Measurements from ENCODE around the gene FAIM2.

FAIM2 gene

DNA sequence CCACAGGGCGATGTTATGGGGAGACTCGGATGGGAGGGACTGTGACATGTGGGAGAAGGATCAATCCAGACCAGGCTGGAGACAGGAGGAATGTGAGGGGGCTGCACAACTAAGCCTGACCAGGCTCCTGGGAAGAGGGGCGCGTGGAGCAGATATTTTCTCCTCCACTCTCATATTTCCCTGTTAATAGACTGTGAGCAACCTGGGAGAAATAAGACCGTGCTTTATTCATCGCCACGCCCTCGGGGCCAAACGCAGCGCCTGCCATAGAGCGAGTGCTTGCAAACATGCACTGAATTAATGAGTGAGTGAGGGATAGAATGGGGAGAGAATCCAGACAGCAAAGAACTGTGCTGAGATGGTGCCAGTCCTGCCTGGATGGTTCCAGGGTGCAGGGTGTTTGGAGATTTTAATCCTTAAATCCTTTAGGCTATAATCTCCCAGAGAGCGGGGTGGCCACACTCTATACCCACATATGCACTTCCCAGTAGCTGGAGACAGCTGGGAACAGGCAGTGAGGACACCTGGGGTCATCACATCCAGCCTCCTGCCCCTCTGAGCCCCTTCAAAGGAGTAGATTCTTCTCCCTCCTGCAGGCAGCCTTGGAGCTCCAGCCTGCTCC lies 13.6 kb upstream of the FAIM2 start:
- DNase-seq: no peak

GRCh38 chr12:49916129-49916919 lies 12.6 kb upstream of the FAIM2 start:
- DNase-seq: no peak

DNA sequence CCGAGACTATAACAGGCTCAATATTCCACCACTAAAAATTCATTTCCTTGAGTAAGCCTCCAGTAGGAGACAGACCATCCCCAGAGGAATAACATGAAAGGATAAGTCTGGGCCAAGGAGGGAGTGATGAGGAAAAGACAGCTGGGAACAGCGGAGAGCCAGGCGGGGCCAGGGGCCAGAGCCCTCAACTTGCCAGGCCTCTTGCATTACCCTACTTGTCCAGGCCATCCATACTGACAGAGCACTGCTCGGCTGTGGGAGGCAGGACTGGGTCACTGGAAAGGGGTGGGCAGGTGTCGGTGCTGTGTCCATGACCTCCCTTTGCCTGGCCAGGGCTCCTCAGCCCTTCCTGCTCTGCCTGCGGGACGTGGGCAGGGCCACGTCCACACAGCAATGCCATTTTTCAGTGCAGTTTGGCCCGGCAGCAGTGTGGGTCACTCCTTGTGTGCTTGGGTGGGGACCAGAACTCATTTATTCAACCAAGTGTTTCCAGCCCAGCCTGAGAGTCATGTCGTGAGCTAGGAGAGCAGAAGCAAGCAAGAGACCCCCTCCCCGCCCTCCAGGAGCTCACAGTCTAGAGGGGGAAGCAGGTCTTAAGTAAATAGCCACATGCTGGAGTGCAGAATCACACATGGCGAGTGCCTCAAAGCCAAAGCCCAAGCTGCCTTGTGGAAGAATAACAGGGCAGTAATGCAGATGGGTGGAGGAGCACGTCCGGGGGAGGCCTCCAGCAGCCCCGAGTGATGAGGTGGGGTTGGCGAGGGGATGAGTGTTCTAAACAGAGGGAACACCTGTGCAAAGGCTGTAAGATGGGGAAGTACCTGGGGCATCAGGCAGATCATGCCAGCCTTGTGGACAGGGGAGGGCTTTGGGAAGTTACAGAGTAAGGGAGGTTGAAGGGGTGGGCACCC lies 8.9 kb upstream of the FAIM2 start:
- DNase-seq: no peak

- DNase-seq: no peak
These were observed 7.5 kb upstream of the FAIM2 start for GRCh38 chr12:49911213-49911605.

- no peak for DNase-seq
These were observed 6.9 kb upstream of the FAIM2 start for GRCh38 chr12:49910331-49911212.

DNA sequence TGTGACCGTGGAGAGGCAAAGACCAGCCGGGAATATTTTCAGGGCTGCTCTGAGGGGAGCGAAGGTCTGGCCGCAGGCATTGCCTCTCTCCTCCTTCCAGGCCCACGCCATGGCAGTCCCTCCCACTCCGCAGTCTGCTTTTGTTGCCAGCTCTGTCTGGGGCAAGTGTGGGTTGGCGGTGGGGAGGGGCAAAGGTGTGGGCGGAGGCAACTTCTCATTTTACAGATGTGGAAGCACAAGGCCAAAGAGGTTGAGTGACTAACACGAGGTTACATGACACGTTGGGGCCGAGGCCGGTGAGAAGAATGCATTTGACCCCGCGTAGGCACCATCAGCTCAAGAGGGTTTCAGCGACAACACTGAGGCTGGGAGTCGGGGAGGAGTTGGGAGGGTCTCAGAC lies 6.1 kb upstream of the FAIM2 start:
- no peak for DNase-seq

DNA sequence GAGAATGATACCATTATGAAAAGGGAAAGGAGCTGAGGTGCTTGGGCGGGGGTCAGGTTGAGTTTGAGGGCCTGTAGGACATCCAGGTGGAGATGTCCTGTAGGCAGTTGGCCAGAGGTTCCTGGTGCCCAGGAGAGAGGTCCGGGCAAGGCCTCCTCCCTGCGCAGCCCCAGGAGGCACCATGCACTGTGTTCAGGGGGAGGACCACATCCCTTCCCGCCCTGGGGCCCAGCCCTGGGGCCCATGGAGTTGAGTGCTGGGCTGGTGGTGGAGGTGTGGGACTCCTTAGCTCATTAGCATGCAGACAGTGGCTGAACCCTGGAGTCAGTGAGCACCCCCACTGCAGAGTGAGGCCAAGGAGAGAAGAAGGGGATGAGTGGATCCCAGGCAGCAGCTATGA lies 5.7 kb upstream of the FAIM2 start:
- no peak for DNase-seq

DNA sequence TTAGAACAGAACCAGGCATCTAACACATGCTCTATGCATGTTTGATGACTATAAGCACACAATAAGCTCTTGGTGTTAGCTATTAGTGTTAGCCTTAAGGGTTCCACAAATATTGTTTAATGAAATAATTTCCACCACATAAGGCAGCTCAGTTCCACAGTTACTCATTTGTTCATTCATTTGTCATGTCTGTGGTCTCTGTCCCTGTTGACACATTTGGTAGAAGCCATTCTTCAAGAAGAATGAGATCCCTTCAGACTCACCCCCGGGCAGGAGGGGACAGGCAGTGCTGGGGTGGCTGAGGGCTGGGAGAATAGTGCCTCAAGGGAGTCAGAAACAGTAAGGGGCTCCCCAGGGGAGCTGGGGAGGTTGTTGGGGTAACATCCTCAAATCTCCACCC lies 3.7 kb upstream of the FAIM2 start:
- DNase-seq: no peak

- DNase-seq: no peak
These were observed 2.1 kb upstream of the FAIM2 start for GRCh38 chr12:49905718-49906314.

DNA sequence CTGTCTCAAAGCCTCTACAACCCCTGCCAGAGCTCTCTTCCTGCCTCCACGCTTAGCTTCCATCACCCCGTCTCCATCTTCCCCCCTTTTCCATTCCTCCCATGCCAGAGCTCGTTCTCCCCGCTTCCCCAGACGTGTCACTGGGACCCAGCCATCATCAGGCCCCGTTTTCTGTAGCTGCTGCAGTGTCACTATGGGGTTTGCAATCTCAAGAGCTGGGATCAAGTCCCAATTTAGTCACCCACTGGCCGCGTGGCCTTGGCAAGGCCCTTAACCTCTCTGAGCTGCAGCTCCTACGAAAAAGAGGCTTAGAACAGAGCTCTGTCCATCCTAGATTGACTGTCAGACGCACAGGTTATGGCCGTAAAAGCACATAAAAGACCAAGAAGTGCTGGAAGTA lies 901 bp upstream of the FAIM2 start:
- DNase-seq: no peak

- no peak for DNase-seq
These were observed 375 bp downstream of the FAIM2 start for GRCh38 chr12:49903351-49903699.

DNA sequence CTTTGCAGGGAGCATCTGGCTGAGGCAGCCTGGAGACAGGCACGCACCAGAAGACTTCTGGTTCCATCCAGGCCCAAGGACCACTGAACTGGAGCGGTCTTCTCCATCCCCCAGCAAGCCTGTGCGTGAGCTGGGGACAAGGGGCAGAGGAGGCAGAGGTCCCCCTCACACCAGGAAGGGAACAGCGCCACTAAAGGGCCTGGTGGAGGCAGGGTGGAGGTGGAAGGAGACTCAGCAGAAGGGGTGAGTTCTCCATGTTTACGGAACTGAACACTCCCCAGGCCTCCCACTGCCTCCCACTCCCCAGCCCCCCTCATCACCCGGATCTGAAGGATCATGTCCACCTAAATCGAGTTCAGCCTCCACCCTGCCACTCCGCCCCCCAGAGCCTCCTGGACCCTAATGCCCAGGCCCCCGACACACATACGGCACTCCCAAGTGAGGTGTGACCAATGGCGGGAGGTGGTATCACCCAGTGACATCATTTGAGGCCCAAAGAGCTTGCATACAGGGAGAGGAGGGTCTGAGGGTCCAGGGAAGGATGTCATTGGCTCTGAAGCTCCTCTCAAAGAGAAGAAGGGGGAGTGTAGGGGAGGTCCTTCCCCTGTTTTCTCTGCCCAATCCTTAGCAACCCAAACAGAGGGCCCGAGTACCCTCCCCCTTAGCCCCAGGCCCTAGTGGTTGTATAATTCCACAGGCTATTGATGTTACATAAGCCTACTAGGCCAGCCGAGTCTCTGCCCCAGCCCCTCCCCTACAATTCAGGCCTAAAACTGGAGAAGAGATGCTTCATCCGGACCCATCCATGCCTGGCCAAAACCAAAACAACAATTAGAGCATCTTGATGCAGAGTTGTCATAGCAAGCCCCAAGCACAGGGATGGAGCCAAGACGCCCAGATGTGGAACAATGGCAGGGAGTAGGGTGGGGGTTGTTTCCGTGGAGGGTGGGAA lies 1.0 kb downstream of the FAIM2 start:
- no peak for DNase-seq

DNA sequence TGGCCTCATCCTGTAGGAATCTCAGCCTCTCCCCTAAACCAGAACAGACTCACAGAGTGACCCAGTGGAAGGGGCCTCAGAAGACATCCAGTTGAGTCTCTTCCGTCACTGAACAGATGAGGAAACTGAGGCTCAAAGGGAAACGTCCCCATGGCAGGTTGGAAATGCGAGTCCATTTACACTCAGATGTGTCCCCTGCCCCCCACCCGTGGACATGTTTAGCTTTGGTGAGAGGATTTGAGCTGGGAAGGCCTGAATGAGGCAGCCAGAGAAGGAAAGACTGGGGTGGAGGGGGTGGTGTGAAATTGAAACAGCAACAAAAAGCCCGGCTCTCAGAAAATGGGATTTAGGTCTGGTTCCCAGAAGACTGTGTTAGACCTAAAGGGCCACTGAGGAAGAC lies 1.7 kb downstream of the FAIM2 start:
- no peak for DNase-seq

DNA sequence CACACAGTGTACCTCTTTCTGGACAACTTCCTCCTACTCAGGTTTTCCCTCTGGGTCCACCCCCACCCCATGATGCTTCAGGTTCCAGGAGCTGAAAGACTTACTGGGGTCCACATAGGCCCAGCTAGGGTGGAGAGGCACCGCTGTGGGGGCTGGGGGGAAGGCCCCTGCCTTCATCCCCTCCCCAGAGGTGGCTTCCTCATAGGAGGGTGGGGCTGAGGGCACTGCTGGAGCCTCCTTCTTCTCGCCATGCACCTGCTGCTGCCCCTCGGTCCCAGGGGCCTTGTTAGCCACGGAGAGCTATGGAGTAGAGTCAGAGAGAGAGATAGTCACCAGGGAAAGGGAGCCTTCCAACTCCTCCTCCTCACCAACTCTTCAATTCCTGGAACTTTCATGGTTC lies 2.7 kb downstream of the FAIM2 start:
- no peak for DNase-seq

GRCh38 chr12:49900371-49900770 lies 3.3 kb downstream of the FAIM2 start:
- no peak for DNase-seq

GRCh38 chr12:49899921-49900320 lies 3.8 kb downstream of the FAIM2 start:
- DNase-seq: no peak

- no peak for DNase-seq
These were observed 4.3 kb downstream of the FAIM2 start for GRCh38 chr12:49899286-49899843.

GRCh38 chr12:49897276-49897675 lies 6.4 kb downstream of the FAIM2 start:
- no peak for DNase-seq

DNA sequence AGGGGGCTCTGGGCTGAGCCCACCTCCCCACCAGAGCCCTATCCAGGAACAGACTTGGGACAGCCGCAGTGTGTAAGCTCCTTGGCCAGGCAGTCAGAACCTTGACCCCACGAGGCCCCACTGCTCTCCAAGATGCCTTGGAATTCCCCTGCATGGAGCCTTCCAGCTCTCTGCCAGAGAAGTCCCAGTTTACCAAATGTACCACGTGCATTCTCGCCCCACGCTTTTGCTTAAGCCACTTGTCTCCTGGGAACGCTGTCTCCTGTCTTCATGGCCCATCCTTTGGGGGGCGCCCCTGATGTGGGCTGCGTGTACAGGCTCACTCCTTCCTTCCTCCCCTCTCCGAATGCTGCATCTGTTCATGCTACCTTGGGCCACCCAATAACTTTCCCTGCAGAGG lies 7.9 kb downstream of the FAIM2 start:
- no peak for DNase-seq

DNA sequence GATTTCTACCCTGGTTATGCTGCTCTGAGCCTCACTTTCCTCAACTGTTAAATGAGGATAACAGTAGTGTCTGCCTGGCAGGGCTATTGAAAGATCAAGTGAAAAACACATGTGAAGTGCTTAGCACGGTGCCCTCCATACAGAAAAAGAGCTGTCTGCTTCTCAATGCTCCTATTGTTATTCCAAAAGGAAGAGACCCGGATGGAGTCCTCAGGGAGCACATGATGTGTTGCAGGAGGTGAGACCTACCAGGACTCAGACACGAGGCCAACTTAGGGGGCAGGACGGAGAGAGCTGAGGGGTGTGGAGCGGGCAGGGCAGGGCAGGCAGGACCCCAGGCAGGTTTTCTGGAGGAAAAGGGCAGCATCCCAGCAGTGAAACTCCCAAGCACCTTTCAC lies 8.9 kb downstream of the FAIM2 start:
- DNase-seq: no peak

Data from CD4-positive, alpha-beta T cell treated with Interleukin-6 for 4 hours (primary cell).